ENCODE data around the gene KRTAP10-1. TPM values are rescaled to one million over a fixed set of nuclear protein-coding genes. Genes with fewer than 3 reads are reported as not detected.
"Not testable (repeated sequence)": the region's sequence is repeated elsewhere in the genome, so short reads cannot be mapped to it uniquely, and the experiment has no call there.

The KRTAP10-1 gene
- total RNA-seq, 1 donor from 2014 or later = not detected

GRCh38 chr21:44571296-44571695, 31.3 kb upstream of the KRTAP10-1 start:
- no peak for DNase-seq (ENCODE audit: low read depth in 2 of 2)

- DNase-seq (ENCODE audit: low read depth in 2 of 2) = no peak
Observed at GRCh38 chr21:44569861-44570517, 30.0 kb upstream of the KRTAP10-1 start.

- DNase-seq (ENCODE audit: low read depth in 2 of 2) = no peak
Observed at GRCh38 chr21:44568667-44569556, 28.9 kb upstream of the KRTAP10-1 start.

- no peak for DNase-seq (ENCODE audit: low read depth in 2 of 2)
Observed at GRCh38 chr21:44568261-44568660, 28.3 kb upstream of the KRTAP10-1 start.

GRCh38 chr21:44567481-44568171, 27.6 kb upstream of the KRTAP10-1 start:
- DNase-seq (ENCODE audit: low read depth in 2 of 2) = no peak

GRCh38 chr21:44566403-44566802, 26.4 kb upstream of the KRTAP10-1 start:
- no peak for DNase-seq (ENCODE audit: low read depth in 2 of 2)

GRCh38 chr21:44564886-44565598, 25.0 kb upstream of the KRTAP10-1 start:
- DNase-seq (ENCODE audit: low read depth in 2 of 2) = no peak

GRCh38 chr21:44564099-44564498, 24.1 kb upstream of the KRTAP10-1 start:
- DNase-seq (ENCODE audit: low read depth in 2 of 2) = no peak

- DNase-seq (ENCODE audit: low read depth in 2 of 2) = no peak
Observed at GRCh38 chr21:44558695-44559094, 18.7 kb upstream of the KRTAP10-1 start, which contains the start of gene KRTAP10-3. Gene KRTAP10-3 (minus strand): TSS chr21:44558795. CDS start chr21:44558715, 80 bp downstream.

GRCh38 chr21:44558329-44558675, 18.3 kb upstream of the KRTAP10-1 start:
- not testable (repeated sequence) for DNase-seq (ENCODE audit: low read depth in 2 of 2)

GRCh38 chr21:44557491-44558328, 17.7 kb upstream of the KRTAP10-1 start:
- no peak for DNase-seq (ENCODE audit: low read depth in 2 of 2)

- DNase-seq (ENCODE audit: low read depth in 2 of 2) = no peak
Observed at GRCh38 chr21:44556879-44557278, 16.9 kb upstream of the KRTAP10-1 start.

GRCh38 chr21:44555200-44555875, 15.3 kb upstream of the KRTAP10-1 start:
- no peak for DNase-seq (ENCODE audit: low read depth in 2 of 2)

- no peak for DNase-seq (ENCODE audit: low read depth in 2 of 2)
Observed at GRCh38 chr21:44552681-44553080, 12.7 kb upstream of the KRTAP10-1 start.

- no peak for DNase-seq (ENCODE audit: low read depth in 2 of 2)
Observed at GRCh38 chr21:44552136-44552535, 12.1 kb upstream of the KRTAP10-1 start.

GRCh38 chr21:44551340-44551961, 11.5 kb upstream of the KRTAP10-1 start, which contains the start of gene KRTAP10-2:
Gene KRTAP10-2 (minus strand): TSS chr21:44551505. CDS start chr21:44551458, 47 bp downstream.
- DNase-seq (ENCODE audit: low read depth in 2 of 2) = no peak

GRCh38 chr21:44550807-44551206, 10.8 kb upstream of the KRTAP10-1 start:
- no peak for DNase-seq (ENCODE audit: low read depth in 2 of 2)

GRCh38 chr21:44550285-44550684, 10.3 kb upstream of the KRTAP10-1 start:
- DNase-seq (ENCODE audit: low read depth in 2 of 2) = not testable (repeated sequence)

- DNase-seq (ENCODE audit: low read depth in 2 of 2) = no peak
Observed at GRCh38 chr21:44549525-44550211, 9.7 kb upstream of the KRTAP10-1 start.
